Activated T-cell treated with anti-CD3 and anti-CD28 coated beads, Interleukin-2, amount 50 U/mL, for 24 hours (primary cell): Measurements from ENCODE around the gene PCK2.

Experiments used
- DNase-seq: peaks from one replicate; pipeline ENCODE4 v3.0.0-alpha.2; 2020
- H3K27ac Mint-ChIP-seq: 2 replicates; pipeline ENCODE4 v1.8.0; 2020; ENCODE audit warnings: mild to moderate bottlenecking, mixed read lengths
- H3K27me3 Mint-ChIP-seq: 2 replicates; pipeline ENCODE4 v1.8.0; 2020; ENCODE audit warnings: mixed read lengths
- H3K36me3 Mint-ChIP-seq: 2 replicates; pipeline ENCODE4 v1.8.0; 2020; ENCODE audit warnings: low read depth, mixed read lengths
- H3K4me1 Mint-ChIP-seq: 2 replicates; pipeline ENCODE4 v1.8.0; 2020; ENCODE audit warnings: low read depth, mixed read lengths
- H3K4me3 Mint-ChIP-seq: 2 replicates; pipeline ENCODE4 v1.8.0; 2020; ENCODE audit warnings: mild to moderate bottlenecking, moderate library complexity, mixed read lengths
- H3K9me3 Mint-ChIP-seq: 2 replicates; pipeline ENCODE4 v1.8.0; 2020; ENCODE audit warnings: mixed read lengths

Gene PCK2

GRCh38 chr14:24136684-24137528 lies 42.8 kb downstream of the PCK2 start:
- H3K4me1 Mint-ChIP-seq = peaks cover 59% of the 10 kb centered on the region
- H3K27me3 Mint-ChIP-seq = no peaks in the 10 kb centered on the region
- DNase-seq = no peak
- H3K36me3 Mint-ChIP-seq = peaks cover 50% of the 10 kb centered on the region
- H3K9me3 Mint-ChIP-seq = no peaks in the 10 kb centered on the region
- peak overlapping the region; percentile 93 for H3K4me3 Mint-ChIP-seq
- H3K27ac Mint-ChIP-seq = peak overlapping the region; percentile 94

GRCh38 chr14:24137529-24138395 lies 43.7 kb downstream of the PCK2 start:
- no peak for DNase-seq
- Mint-ChIP-seq H3K27ac (peak overlapping the region; percentile 94), H3K36me3 (peaks cover 59% of the 10 kb centered on the region), H3K27me3 (no peaks in the 10 kb centered on the region), H3K9me3 (no peaks in the 10 kb centered on the region), H3K4me3 (peak overlapping the region; percentile 93), H3K4me1 (peaks cover 56% of the 10 kb centered on the region)

DNA sequence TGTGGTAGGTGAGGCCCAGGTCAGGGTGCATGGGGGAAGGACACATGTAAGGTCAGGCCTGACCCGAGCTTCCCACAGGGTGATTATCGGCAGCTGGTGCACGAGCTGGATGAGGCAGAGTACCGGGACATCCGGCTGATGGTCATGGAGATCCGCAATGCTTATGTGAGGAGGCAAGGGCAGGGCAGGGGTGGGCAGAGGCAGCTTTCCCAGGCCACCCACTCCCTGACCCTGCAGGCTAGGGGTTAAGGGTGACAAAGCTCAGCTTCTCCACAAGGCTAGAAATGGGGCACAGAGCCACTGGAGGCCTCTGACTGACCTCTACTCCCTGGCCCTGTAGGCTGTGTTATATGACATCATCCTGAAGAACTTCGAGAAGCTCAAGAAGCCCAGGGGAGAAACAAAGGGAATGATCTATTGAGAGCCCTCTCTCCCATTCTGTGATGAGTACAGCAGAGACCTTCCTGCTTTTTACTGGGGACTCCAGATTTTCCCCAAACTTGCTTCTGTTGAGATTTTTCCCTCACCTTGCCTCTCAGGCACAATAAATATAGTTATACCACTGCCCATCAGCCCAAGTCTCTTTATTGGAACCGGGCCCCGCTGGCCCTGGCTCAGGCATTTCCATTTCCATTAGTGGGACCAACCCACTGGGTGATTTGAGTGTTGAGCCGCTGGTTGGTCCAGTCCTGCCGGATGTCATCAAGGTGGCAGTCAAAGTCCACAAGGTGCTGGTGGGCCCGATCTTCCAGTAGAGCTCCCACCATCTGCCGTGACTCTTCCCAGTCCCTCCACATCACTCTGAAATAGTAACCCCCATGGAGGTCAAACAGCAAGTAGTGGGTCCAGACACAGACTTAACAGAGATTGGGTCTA lies 44.5 kb downstream of the PCK2 start:
- peak overlapping the region; percentile 98 for H3K4me3 Mint-ChIP-seq
- H3K4me1 Mint-ChIP-seq = peaks cover 60% of the 10 kb centered on the region
- H3K27me3 Mint-ChIP-seq = no peaks in the 10 kb centered on the region
- H3K27ac Mint-ChIP-seq = peak overlapping the region; percentile 79
- no peaks in the 10 kb centered on the region for H3K9me3 Mint-ChIP-seq
- no peak for DNase-seq
- peaks cover 68% of the 10 kb centered on the region for H3K36me3 Mint-ChIP-seq

DNA sequence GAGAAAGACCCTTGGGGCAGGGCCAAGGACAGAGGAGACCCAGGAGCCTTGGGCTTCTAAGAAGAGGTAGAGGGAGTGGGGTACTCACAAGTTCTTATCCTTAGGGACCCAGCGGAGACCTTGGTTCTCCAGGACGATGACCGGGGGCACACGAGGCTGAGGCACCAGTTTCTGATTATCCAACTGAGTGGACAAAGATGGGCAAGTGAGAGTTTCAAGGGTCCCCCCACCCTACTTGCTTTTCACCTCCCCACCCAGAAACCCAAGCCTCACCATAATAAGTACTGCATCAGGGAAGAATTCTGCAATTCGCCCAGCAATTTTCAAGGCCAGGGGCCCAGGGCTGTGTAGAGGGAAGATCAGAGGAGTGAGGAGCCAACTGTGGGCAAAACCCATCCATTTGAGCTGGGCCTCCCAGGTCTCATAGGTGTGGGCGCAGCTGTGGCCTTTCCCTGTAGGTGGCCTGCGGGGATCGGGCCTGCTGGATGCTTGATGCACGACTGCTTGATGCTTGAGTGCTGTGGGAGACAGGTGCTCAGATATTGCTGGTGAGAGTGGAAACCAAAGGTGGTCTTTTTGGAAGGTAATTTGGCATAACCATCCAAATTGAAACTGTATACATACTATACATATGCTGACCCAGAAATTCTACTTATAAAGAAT lies 45.3 kb downstream of the PCK2 start:
- Mint-ChIP-seq H3K4me1 (peaks cover 67% of the 10 kb centered on the region), H3K4me3 (peak overlapping the region; percentile 98), H3K36me3 (peaks cover 75% of the 10 kb centered on the region), H3K9me3 (no peaks in the 10 kb centered on the region), H3K27me3 (no peaks in the 10 kb centered on the region), H3K27ac (peak overlapping the region; percentile 79)
- DNase-seq = no peak

DNA sequence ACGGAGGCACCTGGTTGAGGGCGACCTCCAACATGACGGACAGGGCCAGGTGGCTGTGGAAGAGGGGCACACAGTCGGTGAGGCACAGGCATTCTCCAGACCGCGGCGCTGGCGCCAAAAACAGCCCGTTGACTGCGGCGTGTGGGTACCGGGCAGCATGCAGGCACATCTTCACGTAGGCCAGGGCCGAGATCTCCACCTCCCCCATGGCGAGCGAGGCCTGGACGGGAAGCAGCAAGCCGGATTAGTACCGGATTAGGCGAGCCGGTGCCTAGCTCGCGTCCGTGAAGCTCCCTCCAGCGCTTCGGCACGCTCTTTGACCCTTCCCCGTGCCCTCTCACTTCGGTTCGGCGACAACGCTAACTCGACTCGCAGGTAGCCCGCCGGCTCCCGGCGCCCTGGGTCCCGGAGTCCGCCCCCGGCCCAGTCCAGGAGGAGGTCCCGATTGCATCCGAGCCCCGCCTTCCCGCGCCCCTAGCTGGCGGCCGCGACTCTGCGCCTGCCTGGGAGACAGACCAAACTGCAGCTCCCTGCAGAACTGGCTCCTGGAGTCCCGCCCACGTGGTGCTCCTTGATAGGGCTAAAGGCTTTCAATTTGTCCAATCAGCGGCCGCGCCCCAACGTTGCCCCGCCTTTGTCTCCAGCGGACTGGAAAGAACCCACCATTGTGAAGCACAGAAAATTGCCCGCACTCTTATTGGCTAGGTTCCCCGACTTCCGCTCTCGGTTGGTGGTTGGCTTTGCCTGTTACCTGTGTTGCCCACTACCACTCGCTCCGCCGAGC lies 47.2 kb downstream of the PCK2 start, which contains the start of gene EMC9:
TSS of gene EMC9 (minus strand) at position 495 of the 784 bp plus-strand sequence. CDS start at position 208, 287 bp downstream.
- peaks cover 94% of the 10 kb centered on the region for H3K36me3 Mint-ChIP-seq

DNA sequence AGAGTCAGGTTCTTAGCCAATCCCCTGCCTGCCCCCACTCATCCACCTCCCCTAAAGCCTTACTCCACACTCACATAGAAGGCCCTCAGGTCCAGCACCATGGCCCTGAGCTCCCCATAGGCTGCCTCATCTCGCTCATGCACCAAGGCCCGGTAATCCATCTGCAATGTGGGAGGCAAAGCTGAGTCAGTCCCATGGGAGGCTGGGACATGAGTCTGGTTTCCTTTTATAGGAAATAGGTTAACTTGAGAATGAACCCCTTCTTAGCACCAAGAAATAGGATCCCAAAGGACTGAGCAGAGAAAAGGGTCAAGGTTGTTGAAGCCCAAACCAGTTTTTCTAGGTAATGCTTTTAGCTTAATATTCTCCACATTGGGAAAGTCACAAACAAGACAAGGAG lies 49.4 kb downstream of the PCK2 start:
- peaks cover 61% of the 10 kb centered on the region for H3K4me1 Mint-ChIP-seq
- peak overlapping the region; percentile 98 for H3K27ac Mint-ChIP-seq
- no peak overlapping the region for H3K4me3 Mint-ChIP-seq
- H3K9me3 Mint-ChIP-seq = no peaks in the 10 kb centered on the region
- peaks cover 88% of the 10 kb centered on the region for H3K36me3 Mint-ChIP-seq
- no peak for DNase-seq
- H3K27me3 Mint-ChIP-seq = no peaks in the 10 kb centered on the region

More for the DNA sequence above, 47.2 kb downstream of the PCK2 start, which contains the start of gene EMC9:
- Mint-ChIP-seq H3K4me3 (peak within 1 kb of the TSS; percentile 98), H3K27ac (peak within 1 kb of the TSS; percentile 97), H3K27me3 (no peaks in the 10 kb centered on the region), H3K9me3 (no peaks in the 10 kb centered on the region), H3K4me1 (peaks cover 76% of the 10 kb centered on the region)
- DNase-seq = peak; percentile 99

DNA sequence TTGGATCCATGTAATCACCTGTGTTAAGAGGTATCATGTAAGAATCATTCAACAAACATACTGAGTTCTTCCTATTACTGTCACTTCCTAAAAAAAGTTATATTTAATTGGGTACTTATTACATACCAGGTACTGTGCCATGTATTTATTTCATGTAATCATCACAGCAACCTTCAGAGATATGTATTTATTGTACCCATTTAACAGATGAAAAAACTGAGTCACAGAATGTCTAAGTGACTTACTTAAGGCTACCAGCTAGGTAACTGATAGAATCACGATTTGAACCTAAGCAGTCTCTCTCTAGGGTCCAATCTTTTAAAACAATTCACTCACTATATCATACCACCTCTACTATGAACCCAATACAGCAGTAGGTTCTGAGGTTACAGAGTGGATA lies 50.3 kb downstream of the PCK2 start:
- no peaks in the 10 kb centered on the region for H3K27me3 Mint-ChIP-seq
- no peak for DNase-seq
- peaks cover 88% of the 10 kb centered on the region for H3K36me3 Mint-ChIP-seq
- peaks cover 61% of the 10 kb centered on the region for H3K4me1 Mint-ChIP-seq
- H3K27ac Mint-ChIP-seq = peak overlapping the region; percentile 98
- peak overlapping the region; percentile 90 for H3K4me3 Mint-ChIP-seq
- H3K9me3 Mint-ChIP-seq = no peaks in the 10 kb centered on the region

- H3K27me3 Mint-ChIP-seq = no peaks in the 10 kb centered on the region
- H3K9me3 Mint-ChIP-seq = no peaks in the 10 kb centered on the region
- H3K4me1 Mint-ChIP-seq = peaks cover 63% of the 10 kb centered on the region
- peak overlapping the region; percentile 90 for H3K4me3 Mint-ChIP-seq
- no peak for DNase-seq
- peak overlapping the region; percentile 98 for H3K27ac Mint-ChIP-seq
- peaks cover 90% of the 10 kb centered on the region for H3K36me3 Mint-ChIP-seq
Measured at GRCh38 chr14:24145219-24145618, 51.1 kb downstream of the PCK2 start.

- peak overlapping the region; percentile 98 for H3K27ac Mint-ChIP-seq
Measured at GRCh38 chr14:24145690-24146452, 51.8 kb downstream of the PCK2 start.

DNA sequence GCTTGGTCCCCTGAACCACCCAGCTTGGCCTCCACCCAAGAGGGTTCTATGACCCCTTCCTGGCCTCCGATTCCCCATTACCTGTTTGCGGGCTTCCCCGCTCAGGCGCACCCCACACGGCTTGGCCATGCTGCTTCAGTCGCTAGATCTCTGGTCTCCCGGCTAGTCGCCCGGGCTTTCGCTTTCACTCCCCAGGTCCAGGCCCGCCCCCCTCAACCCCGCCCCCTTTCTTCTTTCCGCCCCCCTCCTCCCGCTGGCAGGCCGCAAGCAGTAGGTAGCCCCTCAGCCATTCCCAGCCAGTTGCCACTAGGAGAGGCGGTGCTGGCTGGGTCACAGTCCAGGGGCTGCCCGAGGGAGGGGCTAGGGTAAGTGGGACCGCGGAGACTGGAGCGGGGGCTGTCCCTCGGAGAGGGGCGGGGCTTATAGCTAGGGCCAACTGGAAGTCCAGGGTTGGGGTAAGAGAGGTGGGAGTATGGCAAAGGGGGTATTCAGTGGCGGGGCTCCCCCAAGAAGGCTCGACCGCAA lies 52.4 kb downstream of the PCK2 start, which contains the start of gene PSME2:
TSS of gene PSME2 (minus strand) at position 158 of the 525 bp plus-strand sequence. CDS start at position 129, 29 bp downstream.
- Mint-ChIP-seq H3K4me3 (peak within 1 kb of the TSS; percentile 90), H3K9me3 (no peaks in the 10 kb centered on the region), H3K27ac (peak within 1 kb of the TSS; percentile 98), H3K4me1 (peaks cover 72% of the 10 kb centered on the region), H3K27me3 (no peaks in the 10 kb centered on the region), H3K36me3 (peaks cover 92% of the 10 kb centered on the region)
- peak; percentile 91 for DNase-seq

More at GRCh38 chr14:24145690-24146452, 51.8 kb downstream of the PCK2 start:
- no peaks in the 10 kb centered on the region for H3K27me3 Mint-ChIP-seq
- H3K9me3 Mint-ChIP-seq = no peaks in the 10 kb centered on the region
- H3K4me1 Mint-ChIP-seq = peaks cover 69% of the 10 kb centered on the region
- H3K36me3 Mint-ChIP-seq = peaks cover 90% of the 10 kb centered on the region
- DNase-seq = no peak
- peak overlapping the region; percentile 90 for H3K4me3 Mint-ChIP-seq

DNA sequence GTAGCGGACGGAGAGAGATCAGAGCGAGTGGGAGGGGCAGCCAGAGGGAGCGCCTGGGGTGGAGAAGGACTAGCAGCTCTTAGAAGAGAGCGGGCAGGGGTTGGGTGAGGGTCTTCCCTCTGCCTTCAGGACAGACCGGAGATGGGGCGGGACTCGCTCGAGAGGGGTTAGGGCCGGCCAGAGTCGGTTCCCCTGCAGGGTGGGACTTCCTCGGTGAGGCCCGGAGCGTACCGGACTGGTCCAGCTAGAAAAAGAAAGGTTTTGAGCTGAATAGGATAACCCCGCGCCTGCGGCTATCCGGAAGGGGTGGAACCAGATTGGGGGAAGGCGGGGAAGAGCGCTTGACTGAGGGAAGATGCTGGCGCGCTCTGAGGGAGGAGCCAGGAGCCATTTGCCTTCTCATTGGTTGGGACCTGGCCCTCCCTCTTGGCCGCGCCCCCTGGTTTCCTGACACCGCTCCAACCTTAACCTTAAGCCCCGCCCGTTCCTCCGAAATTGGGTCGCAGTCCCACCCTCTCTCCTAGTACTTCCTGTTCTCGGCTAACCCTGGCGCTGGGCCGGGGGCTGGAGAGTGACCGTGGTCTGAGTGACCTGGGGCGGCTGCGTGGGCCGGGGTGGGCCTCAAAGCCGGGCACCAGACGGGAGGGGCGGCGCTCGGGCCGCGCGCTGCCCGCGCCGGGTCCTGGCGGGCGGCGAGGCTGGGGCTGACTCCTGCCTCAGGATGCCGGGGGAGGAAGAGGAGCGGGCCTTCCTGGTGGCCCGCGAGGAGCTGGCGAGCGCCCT lies 53.1 kb downstream of the PCK2 start, which contains the start of gene RNF31:
TSS of gene RNF31 (plus strand) at position 521 of the 783 bp plus-strand sequence. CDS start at position 722, 201 bp downstream.
- Mint-ChIP-seq H3K4me3 (peak within 1 kb of the TSS; percentile 90), H3K27me3 (no peaks in the 10 kb centered on the region), H3K9me3 (no peaks in the 10 kb centered on the region), H3K4me1 (peaks cover 67% of the 10 kb centered on the region), H3K27ac (peak within 1 kb of the TSS; percentile 98), H3K36me3 (peaks cover 93% of the 10 kb centered on the region)
- DNase-seq = peak; percentile 96
